Measurements from ENCODE around the gene NDUFAF5. TPM values are rescaled to one million over a fixed set of nuclear protein-coding genes. Genes with fewer than 3 reads are reported as not detected.

Gene NDUFAF5
- total RNA-seq, 1 experiment from 2014 or later = 16.3 TPM

DNA sequence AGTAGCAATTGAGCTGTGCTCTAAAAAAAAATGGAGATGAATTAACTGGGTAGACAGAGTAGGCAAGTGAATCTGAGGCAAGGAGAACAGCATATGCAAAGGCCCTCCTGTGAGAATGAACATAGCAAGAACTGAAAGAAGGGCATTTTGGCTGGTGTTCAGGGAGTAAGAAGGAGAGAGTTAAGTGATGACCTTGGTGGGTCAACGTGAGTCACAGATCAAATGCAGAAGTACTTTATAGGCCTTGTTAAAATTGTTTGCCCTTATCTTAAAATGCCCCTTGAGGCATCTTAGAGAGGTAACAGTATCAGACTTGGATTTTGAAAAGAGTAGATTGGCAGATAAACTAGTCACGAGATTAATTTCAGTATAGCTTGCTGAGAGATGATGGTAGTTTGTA is 24.5 kb downstream of the NDUFAF5 start:
- Mint-ChIP-seq H3K27me3 (ENCODE audit: unreplicated experiment) (no peaks in the 10 kb centered on the region), H3K36me3 (ENCODE audit: insufficient read depth, unreplicated experiment) (no peaks in the 10 kb centered on the region), H3K9me3 (ENCODE audit: low read depth, unreplicated experiment) (no peaks in the 10 kb centered on the region), H3K4me3 (ENCODE audit: low read depth, unreplicated experiment) (no peak overlapping the region), H3K27ac (ENCODE audit: unreplicated experiment) (no peak overlapping the region), H3K4me1 (ENCODE audit: low read depth, unreplicated experiment) (no peaks in the 10 kb centered on the region)
- TF ChIP-seq, protein P1, sequence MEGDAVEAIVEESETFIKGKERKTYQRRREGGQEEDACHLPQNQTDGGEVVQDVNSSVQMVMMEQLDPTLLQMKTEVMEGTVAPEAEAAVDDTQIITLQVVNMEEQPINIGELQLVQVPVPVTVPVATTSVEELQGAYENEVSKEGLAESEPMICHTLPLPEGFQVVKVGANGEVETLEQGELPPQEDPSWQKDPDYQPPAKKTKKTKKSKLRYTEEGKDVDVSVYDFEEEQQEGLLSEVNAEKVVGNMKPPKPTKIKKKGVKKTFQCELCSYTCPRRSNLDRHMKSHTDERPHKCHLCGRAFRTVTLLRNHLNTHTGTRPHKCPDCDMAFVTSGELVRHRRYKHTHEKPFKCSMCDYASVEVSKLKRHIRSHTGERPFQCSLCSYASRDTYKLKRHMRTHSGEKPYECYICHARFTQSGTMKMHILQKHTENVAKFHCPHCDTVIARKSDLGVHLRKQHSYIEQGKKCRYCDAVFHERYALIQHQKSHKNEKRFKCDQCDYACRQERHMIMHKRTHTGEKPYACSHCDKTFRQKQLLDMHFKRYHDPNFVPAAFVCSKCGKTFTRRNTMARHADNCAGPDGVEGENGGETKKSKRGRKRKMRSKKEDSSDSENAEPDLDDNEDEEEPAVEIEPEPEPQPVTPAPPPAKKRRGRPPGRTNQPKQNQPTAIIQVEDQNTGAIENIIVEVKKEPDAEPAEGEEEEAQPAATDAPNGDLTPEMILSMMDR (IDR thresholded peaks at IDR 0.05; ENCODE audit: unreplicated experiment) = no peak
- CTCF ChIA-PET = no interaction called here
- BruUV-seq (replicated peaks) = no TSS peak
- intact Hi-C loops (cut with micrococcal nuclease; ENCODE audit: unreplicated experiment) = no loop called here
- DNase-seq = no peak

DNA sequence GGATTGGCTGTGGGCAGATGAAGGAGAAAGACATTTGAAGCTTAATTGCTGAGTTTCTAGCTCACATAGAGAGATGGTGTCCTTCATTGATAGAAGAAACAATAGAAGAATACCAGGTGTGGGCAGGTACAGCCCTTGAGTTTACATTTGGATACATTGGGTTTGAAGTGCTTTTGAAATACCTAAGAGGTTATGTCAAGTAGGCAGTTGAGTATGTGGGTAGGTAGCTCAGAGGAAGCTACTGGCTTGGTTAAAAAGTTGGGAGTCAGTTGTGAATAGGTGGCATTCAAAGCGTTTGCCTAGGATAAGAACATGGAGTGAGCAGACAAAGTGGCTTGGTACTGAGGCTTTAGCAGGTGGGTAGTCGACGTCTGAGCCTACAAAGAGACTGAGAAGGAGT is 25.0 kb downstream of the NDUFAF5 start:
- Mint-ChIP-seq H3K27me3 (ENCODE audit: unreplicated experiment) (no peaks in the 10 kb centered on the region), H3K4me3 (ENCODE audit: low read depth, unreplicated experiment) (no peak overlapping the region), H3K9me3 (ENCODE audit: low read depth, unreplicated experiment) (no peaks in the 10 kb centered on the region), H3K27ac (ENCODE audit: unreplicated experiment) (no peak overlapping the region), H3K36me3 (ENCODE audit: insufficient read depth, unreplicated experiment) (no peaks in the 10 kb centered on the region), H3K4me1 (ENCODE audit: low read depth, unreplicated experiment) (no peaks in the 10 kb centered on the region)
- TF ChIP-seq, protein P1 (IDR thresholded peaks at IDR 0.05; ENCODE audit: unreplicated experiment) = no peak
- intact Hi-C loops (cut with micrococcal nuclease; ENCODE audit: unreplicated experiment) = no loop called here
- no peak for DNase-seq
- CTCF ChIA-PET = no interaction called here
- no TSS peak for BruUV-seq (replicated peaks)

DNA sequence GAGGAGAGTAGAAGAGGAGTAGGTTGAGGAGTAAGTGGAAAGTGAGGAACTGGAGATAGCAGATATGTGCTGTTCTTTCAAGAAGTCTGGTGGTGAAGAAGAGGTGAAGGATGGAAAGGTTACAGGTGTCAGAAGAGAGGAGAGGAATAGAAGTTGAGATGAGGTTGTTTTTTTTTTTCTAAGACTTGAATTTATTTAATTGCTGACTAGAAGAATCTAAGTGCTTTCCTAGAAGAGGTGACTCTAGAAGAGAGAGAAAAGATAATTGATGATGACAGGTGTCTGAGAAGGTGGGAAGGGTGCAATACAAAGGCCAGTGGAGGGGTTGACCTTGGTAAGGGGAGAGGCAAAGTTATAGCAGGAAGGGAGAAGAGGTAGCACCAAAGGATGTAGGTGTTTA is 25.6 kb downstream of the NDUFAF5 start:
- intact Hi-C loops (cut with micrococcal nuclease; ENCODE audit: unreplicated experiment) = no loop called here
- H3K36me3 Mint-ChIP-seq (ENCODE audit: insufficient read depth, unreplicated experiment) = no peaks in the 10 kb centered on the region
- no peaks in the 10 kb centered on the region for H3K27me3 Mint-ChIP-seq (ENCODE audit: unreplicated experiment)
- no peak for DNase-seq
- no peaks in the 10 kb centered on the region for H3K4me1 Mint-ChIP-seq (ENCODE audit: low read depth, unreplicated experiment)
- no TSS peak for BruUV-seq (replicated peaks)
- TF ChIP-seq, protein P1 (IDR thresholded peaks at IDR 0.05; ENCODE audit: unreplicated experiment) = no peak
- no peak overlapping the region for H3K4me3 Mint-ChIP-seq (ENCODE audit: low read depth, unreplicated experiment)
- H3K9me3 Mint-ChIP-seq (ENCODE audit: low read depth, unreplicated experiment) = no peaks in the 10 kb centered on the region
- H3K27ac Mint-ChIP-seq (ENCODE audit: unreplicated experiment) = no peak overlapping the region
- CTCF ChIA-PET = no interaction called here

DNA sequence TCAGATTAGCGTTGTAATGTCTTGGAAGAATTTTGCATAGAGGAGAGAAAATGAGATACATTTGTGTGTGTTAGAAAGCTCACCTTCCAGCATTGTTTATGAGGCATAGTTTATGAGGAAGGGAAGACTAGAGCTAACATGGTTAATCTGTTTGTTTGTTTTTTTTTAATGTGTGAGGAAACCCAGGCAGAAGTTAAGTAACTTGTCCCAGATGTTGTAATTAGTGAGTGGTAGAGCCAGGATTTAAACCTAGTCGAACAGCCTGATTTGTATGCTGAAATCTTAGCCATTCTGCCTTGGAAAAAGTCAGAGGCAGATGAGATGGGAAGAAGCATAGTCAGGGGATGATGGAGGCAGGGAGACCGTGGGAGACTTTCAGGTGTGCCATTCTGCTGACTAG is 29.1 kb downstream of the NDUFAF5 start:
- TF ChIP-seq, protein P1 (IDR thresholded peaks at IDR 0.05; ENCODE audit: unreplicated experiment) = no peak
- DNase-seq = no peak
- BruUV-seq (replicated peaks) = no TSS peak
- no peak overlapping the region for H3K4me3 Mint-ChIP-seq (ENCODE audit: low read depth, unreplicated experiment)
- CTCF ChIA-PET = no interaction called here
- H3K36me3 Mint-ChIP-seq (ENCODE audit: insufficient read depth, unreplicated experiment) = peaks cover 12% of the 10 kb centered on the region
- H3K27me3 Mint-ChIP-seq (ENCODE audit: unreplicated experiment) = no peaks in the 10 kb centered on the region
- no peak overlapping the region for H3K27ac Mint-ChIP-seq (ENCODE audit: unreplicated experiment)
- H3K9me3 Mint-ChIP-seq (ENCODE audit: low read depth, unreplicated experiment) = no peaks in the 10 kb centered on the region
- H3K4me1 Mint-ChIP-seq (ENCODE audit: low read depth, unreplicated experiment) = no peaks in the 10 kb centered on the region
- intact Hi-C loops (cut with micrococcal nuclease; ENCODE audit: unreplicated experiment) = no loop called here

DNA sequence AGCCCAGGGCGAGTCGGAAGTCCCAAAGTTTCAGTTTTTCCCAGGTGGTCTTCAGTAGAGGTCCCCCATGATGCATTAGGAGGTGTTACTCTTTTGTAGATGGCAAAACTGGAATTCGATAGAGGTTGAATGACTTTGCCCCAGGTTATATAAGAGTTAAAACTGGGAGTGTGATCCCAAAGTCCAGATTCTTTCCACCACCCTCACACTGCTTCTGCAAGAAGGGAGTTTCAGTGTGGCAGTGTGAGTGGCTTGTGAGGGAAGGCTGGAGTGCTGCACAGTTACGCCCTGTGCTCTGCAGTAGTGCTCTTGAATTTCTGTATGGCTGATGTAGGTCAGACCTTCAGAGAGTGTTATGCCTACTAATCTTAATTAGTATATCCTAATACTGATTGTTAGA is 29.8 kb downstream of the NDUFAF5 start:
- intact Hi-C loops (cut with micrococcal nuclease; ENCODE audit: unreplicated experiment) = no loop called here
- H3K27me3 Mint-ChIP-seq (ENCODE audit: unreplicated experiment) = no peaks in the 10 kb centered on the region
- no peak overlapping the region for H3K4me3 Mint-ChIP-seq (ENCODE audit: low read depth, unreplicated experiment)
- peaks cover 12% of the 10 kb centered on the region for H3K36me3 Mint-ChIP-seq (ENCODE audit: insufficient read depth, unreplicated experiment)
- CTCF ChIA-PET = no interaction called here
- TF ChIP-seq, protein P1 (IDR thresholded peaks at IDR 0.05; ENCODE audit: unreplicated experiment) = no peak
- no peaks in the 10 kb centered on the region for H3K4me1 Mint-ChIP-seq (ENCODE audit: low read depth, unreplicated experiment)
- H3K9me3 Mint-ChIP-seq (ENCODE audit: low read depth, unreplicated experiment) = no peaks in the 10 kb centered on the region
- DNase-seq = no peak
- no peak overlapping the region for H3K27ac Mint-ChIP-seq (ENCODE audit: unreplicated experiment)
- BruUV-seq (replicated peaks) = no TSS peak
